ENCODE measurements around the gene AIM2. TPM values are rescaled to one million over a fixed set of nuclear protein-coding genes. Genes with fewer than 3 reads are reported as not detected.

AIM2 gene
- polyA plus RNA-seq, 1 donor (not counting 4 experiments of a cell fraction or from before 2014, with no cell fraction given) = 0.33 TPM

- Histone ChIP-seq H3K27me3 (ENCODE audit: control insufficient read depth, extremely low read depth, insufficient read depth, low read length) (no peaks in the 10 kb centered on the region), H3K4me1 (ENCODE audit: control insufficient read depth, extremely low read depth, insufficient read depth, low read length) (no peaks in the 10 kb centered on the region), H4K20me1 (ENCODE audit: control insufficient read depth, extremely low read depth, insufficient read depth, low read length) (no peaks in the 10 kb centered on the region), H3K79me2 (ENCODE audit: control insufficient read depth, insufficient read depth, low read length) (no peaks in the 10 kb centered on the region), H3K9me1 (ENCODE audit: control insufficient read depth, extremely low read depth, insufficient read depth, low read length) (no peaks in the 10 kb centered on the region), H3K9me3 (ENCODE audit: control insufficient read depth, low read depth, low read length) (no peaks in the 10 kb centered on the region), H3K4me2 (ENCODE audit: control insufficient read depth, extremely low read depth, insufficient read depth, low read depth, low read length) (no peak overlapping the region), H3K4me3 (ENCODE audit: control insufficient read depth in 2 of 3, extremely low read depth in 1 of 3, insufficient read depth in 2 of 3, low read depth in 1 of 3, low read length in 3 of 3) (no peak overlapping the region), H3K36me3 (ENCODE audit: control insufficient read depth in 2 of 2, extremely low read depth in 1 of 2, insufficient read depth in 2 of 2, low read length in 2 of 2) (no peaks in the 10 kb centered on the region), H3K27ac (ENCODE audit: control insufficient read depth, insufficient read depth, low read length) (no peak overlapping the region), H2AFZ (ENCODE audit: control insufficient read depth, low read length) (no peak overlapping the region), H3K9ac (ENCODE audit: control insufficient read depth, extremely low read depth, insufficient read depth, low read length) (no peak overlapping the region)
- TF ChIP-seq, protein P1, sequence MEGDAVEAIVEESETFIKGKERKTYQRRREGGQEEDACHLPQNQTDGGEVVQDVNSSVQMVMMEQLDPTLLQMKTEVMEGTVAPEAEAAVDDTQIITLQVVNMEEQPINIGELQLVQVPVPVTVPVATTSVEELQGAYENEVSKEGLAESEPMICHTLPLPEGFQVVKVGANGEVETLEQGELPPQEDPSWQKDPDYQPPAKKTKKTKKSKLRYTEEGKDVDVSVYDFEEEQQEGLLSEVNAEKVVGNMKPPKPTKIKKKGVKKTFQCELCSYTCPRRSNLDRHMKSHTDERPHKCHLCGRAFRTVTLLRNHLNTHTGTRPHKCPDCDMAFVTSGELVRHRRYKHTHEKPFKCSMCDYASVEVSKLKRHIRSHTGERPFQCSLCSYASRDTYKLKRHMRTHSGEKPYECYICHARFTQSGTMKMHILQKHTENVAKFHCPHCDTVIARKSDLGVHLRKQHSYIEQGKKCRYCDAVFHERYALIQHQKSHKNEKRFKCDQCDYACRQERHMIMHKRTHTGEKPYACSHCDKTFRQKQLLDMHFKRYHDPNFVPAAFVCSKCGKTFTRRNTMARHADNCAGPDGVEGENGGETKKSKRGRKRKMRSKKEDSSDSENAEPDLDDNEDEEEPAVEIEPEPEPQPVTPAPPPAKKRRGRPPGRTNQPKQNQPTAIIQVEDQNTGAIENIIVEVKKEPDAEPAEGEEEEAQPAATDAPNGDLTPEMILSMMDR (optimal IDR thresholded peaks at IDR 0.05 in 1 of 3, IDR thresholded peaks at IDR 0.05 in 1 of 3, conservative IDR thresholded peaks at IDR 0.05 in 1 of 3; ENCODE audit: extremely low read depth in 1 of 3, insufficient read depth in 2 of 3, low read length in 3 of 3) = no peak
- TF ChIP-seq EZH2 (IDR thresholded peaks at IDR 0.05; ENCODE audit: low read length) = no peak
- FAIRE-seq = no peak
- dilution Hi-C loops (cut with MboI; ENCODE audit: extremely low pct_ligation_motif_present, low sequenced_read_pairs) = no loop called here
- no peak for DNase-seq (ENCODE audit: low read depth, low spot score)
Measured at GRCh38 chr1:159068886-159069285, 7.7 kb downstream of the AIM2 start.

GRCh38 chr1:159067699-159068621 lies 8.6 kb downstream of the AIM2 start:
- Histone ChIP-seq H3K9me3 (ENCODE audit: control insufficient read depth, low read depth, low read length) (no peaks in the 10 kb centered on the region), H3K4me1 (ENCODE audit: control insufficient read depth, extremely low read depth, insufficient read depth, low read length) (no peaks in the 10 kb centered on the region), H3K27ac (ENCODE audit: control insufficient read depth, insufficient read depth, low read length) (no peak overlapping the region), H3K4me3 (ENCODE audit: control insufficient read depth in 2 of 3, extremely low read depth in 1 of 3, insufficient read depth in 2 of 3, low read depth in 1 of 3, low read length in 3 of 3) (no peak overlapping the region), H4K20me1 (ENCODE audit: control insufficient read depth, extremely low read depth, insufficient read depth, low read length) (no peaks in the 10 kb centered on the region), H3K79me2 (ENCODE audit: control insufficient read depth, insufficient read depth, low read length) (no peaks in the 10 kb centered on the region), H2AFZ (ENCODE audit: control insufficient read depth, low read length) (no peak overlapping the region), H3K4me2 (ENCODE audit: control insufficient read depth, extremely low read depth, insufficient read depth, low read depth, low read length) (no peak overlapping the region), H3K9ac (ENCODE audit: control insufficient read depth, extremely low read depth, insufficient read depth, low read length) (no peak overlapping the region), H3K36me3 (ENCODE audit: control insufficient read depth in 2 of 2, extremely low read depth in 1 of 2, insufficient read depth in 2 of 2, low read length in 2 of 2) (no peaks in the 10 kb centered on the region), H3K27me3 (ENCODE audit: control insufficient read depth, extremely low read depth, insufficient read depth, low read length) (no peaks in the 10 kb centered on the region), H3K9me1 (ENCODE audit: control insufficient read depth, extremely low read depth, insufficient read depth, low read length) (no peaks in the 10 kb centered on the region)
- DNase-seq (ENCODE audit: low read depth, low spot score) = no peak
- TF ChIP-seq, protein P1 (optimal IDR thresholded peaks at IDR 0.05 in 1 of 3, IDR thresholded peaks at IDR 0.05 in 1 of 3, conservative IDR thresholded peaks at IDR 0.05 in 1 of 3; ENCODE audit: extremely low read depth in 1 of 3, insufficient read depth in 2 of 3, low read length in 3 of 3) = no peak
- no peak for TF ChIP-seq EZH2 (IDR thresholded peaks at IDR 0.05; ENCODE audit: low read length)
- dilution Hi-C loops (cut with MboI; ENCODE audit: extremely low pct_ligation_motif_present, low sequenced_read_pairs) = no loop called here
- peak; percentile 52 for FAIRE-seq
